GM21381 (cell line): ENCODE measurements around the gene WSB2.
"Not testable (repeated sequence)": the region's sequence is repeated elsewhere in the genome, so short reads cannot be mapped to it uniquely, and the experiment has no call there.

ENCODE experiments used
- ATAC-seq: cut with Tn5 transposase; IDR thresholded peaks from one replicate; pipeline ENCODE4 v1.9.1; 2021; ENCODE audit warnings: mild to moderate bottlenecking, moderate library complexity; ENCODE audit not compliant: unreplicated experiment

WSB2 gene

DNA sequence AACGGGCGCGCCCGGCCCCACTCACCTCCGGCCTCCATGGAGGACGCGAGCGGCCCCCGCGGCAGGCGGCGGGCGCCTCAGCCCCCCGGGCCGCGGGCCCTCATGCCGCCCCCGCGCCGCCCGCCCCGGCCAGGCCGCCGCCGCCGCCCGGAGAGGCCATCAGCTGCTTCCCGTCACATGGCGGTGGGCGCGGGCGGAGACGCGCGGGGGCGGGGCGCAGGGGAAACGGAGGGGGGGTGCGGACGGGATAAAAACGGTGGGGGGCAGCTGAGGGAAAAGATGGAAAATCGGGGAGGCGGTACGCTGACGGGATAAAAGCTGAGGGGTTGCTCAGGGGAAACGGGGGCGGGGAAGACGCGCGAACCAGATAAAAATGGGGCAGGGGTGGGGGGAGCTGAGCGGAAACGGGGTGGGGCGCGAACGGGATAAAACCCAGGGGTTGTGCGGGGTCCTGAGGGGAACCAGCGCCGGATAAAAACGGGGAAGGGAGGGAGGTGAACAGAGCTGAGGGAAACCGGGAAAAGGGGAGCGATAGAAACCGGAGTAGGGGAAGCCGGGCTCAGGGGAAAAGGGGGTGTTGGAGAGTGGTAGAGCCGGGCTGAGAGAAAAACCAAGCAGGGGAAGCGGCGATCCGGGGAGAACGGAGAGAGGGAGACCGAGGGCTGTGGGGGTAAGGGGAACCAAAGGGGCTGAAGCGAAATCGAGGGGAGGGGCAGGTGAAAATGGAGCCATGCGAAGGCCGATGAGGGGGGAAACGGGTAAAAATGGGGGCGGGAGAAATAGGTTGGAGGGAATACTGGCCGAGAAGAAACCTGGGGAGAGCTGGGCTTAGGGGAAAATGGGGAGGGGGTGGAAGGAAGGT lies at the start of gene WSB2:
TSS of gene WSB2 (minus strand) at position 169 of the 862 bp plus-strand sequence. CDS start at position 38, 131 bp downstream.
- peak; percentile 54 for ATAC-seq

GRCh38 chr12:118109088-118109487 lies 48.1 kb upstream of the WSB2 start:
- no peak for ATAC-seq

GRCh38 chr12:118107694-118108093 lies 46.7 kb upstream of the WSB2 start:
- ATAC-seq = no peak

GRCh38 chr12:118107011-118107410 lies 46.0 kb upstream of the WSB2 start:
- ATAC-seq = no peak

DNA sequence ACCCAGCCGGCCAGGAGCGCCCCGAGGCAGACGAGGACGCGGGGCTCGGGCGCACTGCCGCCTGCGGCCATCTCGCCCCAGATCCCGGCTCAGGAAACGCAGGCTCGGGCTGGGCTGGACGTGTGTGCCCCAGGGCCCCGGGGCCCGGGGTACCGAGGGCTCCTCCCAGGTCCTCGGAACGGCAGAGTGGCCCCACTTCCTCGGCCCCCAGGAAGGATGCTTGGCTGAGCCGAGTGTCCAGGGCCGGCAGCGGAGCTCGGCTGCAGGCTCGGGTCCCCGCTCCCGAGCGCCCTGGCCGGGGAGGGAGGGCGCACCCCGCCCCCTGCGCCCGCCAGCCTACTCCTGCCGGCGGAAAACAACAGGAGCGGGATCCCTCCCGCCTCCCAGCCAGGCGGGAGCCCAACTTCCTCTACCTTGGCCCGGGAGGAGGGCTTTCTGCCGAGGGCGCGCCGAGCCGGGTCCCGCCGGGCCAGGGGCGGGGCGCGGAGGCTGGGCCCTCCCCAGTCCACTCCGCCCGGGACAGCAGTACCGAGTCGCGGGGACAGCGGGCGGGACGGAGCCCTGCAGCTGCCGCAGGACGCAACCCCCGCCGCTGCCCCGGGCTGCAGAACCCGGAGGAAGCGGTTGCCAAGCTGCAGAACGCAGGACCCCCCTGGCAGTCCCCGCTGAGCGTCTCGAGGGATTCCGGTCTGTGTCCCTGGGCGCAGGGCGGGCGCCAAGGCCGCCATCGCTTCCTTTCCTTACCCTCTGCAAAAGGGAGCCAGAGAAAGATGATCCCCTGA lies 42.8 kb upstream of the WSB2 start, which contains the start of gene VSIG10:
TSS of gene VSIG10 (minus strand) at position 411 of the 782 bp plus-strand sequence. CDS start at position 71, 340 bp downstream.
- ATAC-seq = no peak

DNA sequence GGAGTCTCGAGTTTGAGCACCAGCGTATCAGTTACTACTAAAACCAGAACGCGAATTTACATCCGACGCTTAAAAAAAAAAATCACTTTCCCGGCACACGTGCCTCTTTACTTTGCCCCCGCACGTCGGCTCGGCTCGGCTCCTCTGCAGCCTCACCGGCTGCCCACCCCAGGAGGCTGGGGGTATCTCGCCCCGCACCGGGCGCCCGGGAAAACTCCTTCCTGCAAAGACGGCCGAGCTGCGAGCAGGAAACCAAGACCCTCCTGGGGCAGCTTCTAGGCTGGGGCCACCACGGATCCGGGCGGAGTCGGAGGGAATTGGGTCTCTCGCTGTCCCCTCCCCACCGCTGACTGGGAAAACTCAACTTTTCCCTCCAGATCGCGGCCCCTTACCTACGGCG lies 42.2 kb upstream of the WSB2 start:
- ATAC-seq = no peak

- no peak for ATAC-seq
These were observed 41.6 kb upstream of the WSB2 start for GRCh38 chr12:118102609-118103008.

DNA sequence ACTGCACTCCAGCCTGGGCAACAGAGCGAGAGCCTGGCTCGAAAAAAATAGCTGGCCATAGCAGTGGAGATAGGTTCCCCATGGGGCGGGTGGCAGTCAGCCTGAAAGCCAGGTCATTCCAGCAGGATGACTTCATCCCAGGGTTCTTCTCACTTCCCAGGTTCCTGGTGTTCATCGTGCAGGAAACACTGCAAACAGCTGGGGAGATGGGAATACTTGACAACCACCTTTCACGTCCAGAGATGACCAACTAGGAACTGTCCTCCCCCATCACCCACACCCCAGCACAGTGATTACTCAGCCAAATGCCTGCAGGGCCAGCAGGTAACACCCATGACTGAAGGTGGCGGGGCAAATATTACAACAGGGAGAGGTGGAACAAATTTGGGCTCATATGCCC lies 41.1 kb upstream of the WSB2 start:
- no peak for ATAC-seq

DNA sequence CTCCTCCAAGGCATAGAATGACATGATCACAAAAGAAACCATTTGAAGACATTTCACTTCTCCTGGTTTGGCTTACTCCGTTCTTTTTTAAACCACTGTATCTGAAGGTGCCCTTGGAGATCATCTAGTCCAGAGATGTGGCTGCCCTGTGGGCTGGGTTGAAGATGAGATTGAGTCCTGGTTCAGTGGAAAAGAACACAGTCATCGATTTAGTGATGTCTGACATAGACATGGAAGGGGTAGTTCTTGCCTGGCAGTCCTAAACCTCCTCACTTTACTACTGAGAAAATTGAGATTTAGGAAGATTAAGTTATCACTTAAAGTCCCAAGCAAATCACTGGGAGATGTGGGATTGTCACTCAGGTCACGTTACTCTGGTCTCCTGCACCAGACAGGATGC lies 40.1 kb upstream of the WSB2 start:
- no peak for ATAC-seq

DNA sequence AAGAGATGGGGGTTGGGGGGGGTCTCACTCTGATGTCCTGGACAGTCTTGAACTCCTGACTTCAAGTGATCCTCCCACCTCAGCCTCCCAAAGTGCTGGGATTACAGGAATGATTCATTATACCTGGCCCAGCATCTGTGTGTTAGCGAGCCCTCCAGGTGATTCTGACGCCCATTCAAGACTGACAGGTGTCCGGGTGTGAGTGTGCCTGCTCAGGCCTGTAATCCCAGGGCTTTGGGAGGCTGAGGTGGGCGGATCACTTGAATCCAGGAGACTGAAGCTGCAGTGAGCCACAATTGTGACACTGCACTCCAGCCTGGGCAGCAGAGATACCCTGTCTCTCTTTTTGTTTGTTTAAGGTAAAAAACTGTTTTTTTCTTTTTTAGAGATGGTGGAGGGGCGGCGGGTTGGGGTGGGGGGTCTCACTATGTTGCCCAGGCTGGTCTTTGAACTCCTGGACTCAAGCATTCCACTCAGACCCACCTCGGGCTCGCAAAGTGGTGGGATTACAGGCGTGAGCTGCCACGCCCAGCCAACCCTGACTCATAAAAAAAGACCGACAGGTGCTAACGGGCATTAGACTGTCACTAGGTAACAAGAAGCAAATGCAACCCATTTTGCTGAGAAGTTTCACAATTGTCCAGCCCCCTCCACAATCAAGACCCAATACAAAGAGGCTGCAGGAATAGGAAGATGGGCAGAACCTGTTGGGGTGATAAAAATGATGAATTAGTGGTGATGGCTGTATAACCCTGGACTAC lies 38.1 kb upstream of the WSB2 start:
- no peak for ATAC-seq

DNA sequence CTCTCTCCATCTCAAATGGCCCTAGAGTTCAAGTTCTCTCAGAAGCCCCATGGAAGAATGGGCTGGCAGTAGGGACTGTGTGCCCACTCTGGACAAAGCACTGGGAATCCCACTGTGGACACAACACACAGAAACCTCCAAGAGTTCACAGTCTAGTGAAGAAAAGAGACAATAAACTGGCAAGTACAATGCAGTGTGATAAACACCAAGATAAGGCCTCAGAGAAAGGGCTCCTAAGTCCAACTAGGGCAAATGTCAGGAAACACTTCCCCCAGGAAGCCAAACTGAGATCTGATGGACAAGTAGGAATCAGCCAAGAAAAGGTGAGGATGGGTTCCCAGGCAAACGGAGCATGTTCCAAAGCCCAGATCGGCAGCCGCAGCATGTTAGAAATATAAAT lies 37.4 kb upstream of the WSB2 start:
- no peak for ATAC-seq

GRCh38 chr12:118094039-118094438 lies 33.1 kb upstream of the WSB2 start:
- no peak for ATAC-seq

- ATAC-seq = no peak
These were observed 28.8 kb upstream of the WSB2 start for GRCh38 chr12:118089782-118090181.

GRCh38 chr12:118082161-118082560 lies 21.2 kb upstream of the WSB2 start:
- ATAC-seq = no peak

GRCh38 chr12:118081521-118081920 lies 20.5 kb upstream of the WSB2 start:
- ATAC-seq = not testable (repeated sequence)

GRCh38 chr12:118073768-118074167 lies 12.8 kb upstream of the WSB2 start:
- no peak for ATAC-seq

- no peak for ATAC-seq
These were observed 9.7 kb upstream of the WSB2 start for GRCh38 chr12:118070650-118071049.

GRCh38 chr12:118068445-118068844 lies 7.5 kb upstream of the WSB2 start:
- ATAC-seq = no peak

- no peak for ATAC-seq
These were observed 4.4 kb upstream of the WSB2 start for GRCh38 chr12:118065380-118065779.

- no peak for ATAC-seq
These were observed 3.6 kb upstream of the WSB2 start for GRCh38 chr12:118064608-118065007.
